ENCODE results near the gene MXI1.
"Not testable (repeated sequence)": the region's sequence is repeated elsewhere in the genome, so short reads cannot be mapped to it uniquely, and the experiment has no call there.

Gene MXI1

DNA sequence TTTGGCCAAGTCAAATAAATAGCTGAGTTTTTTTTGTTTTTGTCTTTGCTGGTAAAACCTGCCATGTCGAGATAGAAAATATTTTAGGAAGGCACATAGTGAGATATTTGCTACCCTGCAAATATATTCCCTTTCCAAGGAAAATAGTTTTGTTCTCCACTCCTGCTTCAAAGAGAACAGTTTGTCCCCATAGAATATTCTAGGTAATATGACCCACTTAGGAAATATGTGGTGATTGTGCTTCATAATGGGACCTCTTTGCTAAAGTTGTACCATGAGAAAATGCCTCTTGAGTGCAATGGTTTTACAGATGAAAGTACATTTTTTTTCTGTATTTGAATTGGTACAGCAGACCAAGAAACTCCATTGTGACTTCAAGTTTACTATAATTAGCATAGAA lies 55.8 kb downstream of the MXI1 start:
- Histone ChIP-seq H3K4me1 (ENCODE audit: control insufficient read depth, insufficient read depth, low read length, unreplicated experiment) (peaks cover 23% of the 10 kb centered on the region), H3K36me3 (ENCODE audit: insufficient read depth, low read length) (no peaks in the 10 kb centered on the region), H3K4me3 (ENCODE audit: low read depth, low read length) (no peak overlapping the region), H2AFZ (ENCODE audit: low read length, unreplicated experiment) (no peak overlapping the region), H3K27me3 (ENCODE audit: insufficient read depth, low read length) (no peaks in the 10 kb centered on the region), H3K79me2 (ENCODE audit: control insufficient read depth, insufficient read depth, low read length, unreplicated experiment) (no peaks in the 10 kb centered on the region), H3K27ac (ENCODE audit: low read depth, low read length) (peak overlapping the region; percentile 22)

DNA sequence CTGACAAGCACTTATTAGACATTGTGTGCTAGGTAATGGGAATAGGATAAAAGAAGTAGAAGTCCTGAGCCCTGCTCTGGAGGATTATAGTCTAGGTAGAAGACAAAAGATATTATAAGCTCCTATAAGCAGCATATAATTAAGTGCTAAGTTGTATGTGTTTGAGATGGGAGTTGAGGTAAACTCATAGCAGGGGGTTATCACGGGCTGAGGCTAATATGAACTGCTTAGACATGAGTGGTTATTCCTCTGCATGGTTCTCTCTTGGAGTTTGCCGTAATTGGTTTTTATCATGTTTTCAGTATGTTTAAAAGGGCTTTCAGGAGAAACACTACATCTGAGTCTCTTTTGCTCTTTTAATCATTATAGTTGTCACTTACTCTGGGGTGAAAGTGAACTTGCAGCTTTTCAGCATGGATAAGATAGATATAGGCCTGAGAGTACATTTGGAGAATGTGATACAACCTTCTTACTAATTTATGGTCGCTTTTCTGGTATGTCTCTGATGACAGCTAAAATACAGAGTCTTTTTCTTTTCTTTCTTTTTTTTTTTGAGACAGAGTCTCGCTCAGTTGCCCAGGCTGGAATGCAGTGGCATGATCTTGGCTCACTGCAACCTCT lies 58.3 kb downstream of the MXI1 start:
- peaks cover 40% of the 10 kb centered on the region for H3K4me1 ChIP-seq (ENCODE audit: control insufficient read depth, insufficient read depth, low read length, unreplicated experiment)
- H3K27ac ChIP-seq (ENCODE audit: low read depth, low read length) = no peak overlapping the region
- H2AFZ ChIP-seq (ENCODE audit: low read length, unreplicated experiment) = no peak overlapping the region
- no peaks in the 10 kb centered on the region for H3K27me3 ChIP-seq (ENCODE audit: insufficient read depth, low read length)
- no peak overlapping the region for H3K4me3 ChIP-seq (ENCODE audit: low read depth, low read length)
- no peaks in the 10 kb centered on the region for H3K36me3 ChIP-seq (ENCODE audit: insufficient read depth, low read length)
- no peaks in the 10 kb centered on the region for H3K79me2 ChIP-seq (ENCODE audit: control insufficient read depth, insufficient read depth, low read length, unreplicated experiment)

DNA sequence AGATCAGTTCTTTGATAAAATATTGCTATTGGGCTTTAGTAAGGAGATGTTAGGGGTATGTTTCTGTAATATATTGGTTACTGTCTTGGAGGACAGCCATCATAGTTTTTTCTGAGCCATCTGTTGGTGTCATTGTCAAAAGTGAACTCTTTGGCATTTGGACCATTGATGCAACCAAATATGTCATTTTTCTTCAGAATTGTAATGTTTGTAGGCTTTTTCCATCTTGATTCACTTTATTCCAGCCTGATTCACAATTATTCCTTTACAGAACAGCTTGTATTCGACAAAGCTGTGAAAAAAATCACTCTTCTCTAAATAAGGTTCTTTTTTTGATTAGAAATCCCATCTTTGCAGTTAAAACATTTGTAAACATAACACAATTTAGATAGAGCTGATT lies 59.9 kb downstream of the MXI1 start:
- no peak overlapping the region for H3K27ac ChIP-seq (ENCODE audit: low read depth, low read length)
- no peaks in the 10 kb centered on the region for H3K79me2 ChIP-seq (ENCODE audit: control insufficient read depth, insufficient read depth, low read length, unreplicated experiment)
- H2AFZ ChIP-seq (ENCODE audit: low read length, unreplicated experiment) = no peak overlapping the region
- no peaks in the 10 kb centered on the region for H3K36me3 ChIP-seq (ENCODE audit: insufficient read depth, low read length)
- H3K27me3 ChIP-seq (ENCODE audit: insufficient read depth, low read length) = no peaks in the 10 kb centered on the region
- no peak overlapping the region for H3K4me3 ChIP-seq (ENCODE audit: low read depth, low read length)
- peaks cover 34% of the 10 kb centered on the region for H3K4me1 ChIP-seq (ENCODE audit: control insufficient read depth, insufficient read depth, low read length, unreplicated experiment)

DNA sequence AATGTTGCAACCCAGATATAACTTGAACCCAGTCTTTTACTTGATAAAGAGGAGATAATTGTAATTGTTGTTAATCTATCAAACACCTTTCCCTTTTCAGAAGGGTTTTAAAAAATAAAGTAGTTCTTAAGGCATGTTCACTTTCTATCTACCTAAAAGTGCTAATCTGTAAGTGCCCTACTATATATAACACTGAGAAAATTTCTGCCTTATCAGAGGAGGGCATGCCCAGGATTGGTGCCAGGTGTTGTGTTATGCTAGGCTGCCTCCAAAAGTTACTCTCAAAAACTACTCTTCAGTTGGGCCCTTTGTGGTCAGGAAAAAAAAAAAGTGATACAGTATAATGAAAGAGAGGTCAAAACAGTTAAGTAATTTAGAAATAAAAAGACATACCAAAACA lies 61.0 kb downstream of the MXI1 start:
- Histone ChIP-seq H3K36me3 (ENCODE audit: insufficient read depth, low read length) (no peaks in the 10 kb centered on the region), H3K27ac (ENCODE audit: low read depth, low read length) (no peak overlapping the region), H3K79me2 (ENCODE audit: control insufficient read depth, insufficient read depth, low read length, unreplicated experiment) (no peaks in the 10 kb centered on the region), H2AFZ (ENCODE audit: low read length, unreplicated experiment) (no peak overlapping the region), H3K4me1 (ENCODE audit: control insufficient read depth, insufficient read depth, low read length, unreplicated experiment) (peaks cover 29% of the 10 kb centered on the region), H3K4me3 (ENCODE audit: low read depth, low read length) (no peak overlapping the region), H3K27me3 (ENCODE audit: insufficient read depth, low read length) (no peaks in the 10 kb centered on the region)

DNA sequence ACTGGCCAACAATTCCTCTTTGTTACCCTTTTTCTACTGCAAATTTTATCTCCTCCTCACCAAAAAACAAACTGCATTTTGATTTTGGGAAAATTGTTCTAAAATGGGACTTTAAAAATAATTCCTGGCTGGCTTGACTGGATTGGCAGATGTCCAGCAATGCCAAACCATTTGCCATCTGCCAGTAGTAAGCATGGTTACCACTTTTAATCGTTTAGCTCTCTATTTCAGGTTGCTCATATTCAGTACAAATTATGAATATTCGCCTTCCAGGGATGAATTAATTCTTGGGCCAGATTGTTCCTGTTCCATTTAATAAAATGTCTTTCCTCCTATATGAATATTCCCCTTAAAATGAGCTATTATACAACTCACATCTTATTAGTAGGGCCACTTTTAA lies 61.6 kb downstream of the MXI1 start:
- H2AFZ ChIP-seq (ENCODE audit: low read length, unreplicated experiment) = peak overlapping the region; percentile 67
- no peaks in the 10 kb centered on the region for H3K27me3 ChIP-seq (ENCODE audit: insufficient read depth, low read length)
- H3K79me2 ChIP-seq (ENCODE audit: control insufficient read depth, insufficient read depth, low read length, unreplicated experiment) = no peaks in the 10 kb centered on the region
- H3K36me3 ChIP-seq (ENCODE audit: insufficient read depth, low read length) = no peaks in the 10 kb centered on the region
- H3K4me3 ChIP-seq (ENCODE audit: low read depth, low read length) = peak overlapping the region; percentile 70
- peaks cover 29% of the 10 kb centered on the region for H3K4me1 ChIP-seq (ENCODE audit: control insufficient read depth, insufficient read depth, low read length, unreplicated experiment)
- peak overlapping the region; percentile 42 for H3K27ac ChIP-seq (ENCODE audit: low read depth, low read length)

DNA sequence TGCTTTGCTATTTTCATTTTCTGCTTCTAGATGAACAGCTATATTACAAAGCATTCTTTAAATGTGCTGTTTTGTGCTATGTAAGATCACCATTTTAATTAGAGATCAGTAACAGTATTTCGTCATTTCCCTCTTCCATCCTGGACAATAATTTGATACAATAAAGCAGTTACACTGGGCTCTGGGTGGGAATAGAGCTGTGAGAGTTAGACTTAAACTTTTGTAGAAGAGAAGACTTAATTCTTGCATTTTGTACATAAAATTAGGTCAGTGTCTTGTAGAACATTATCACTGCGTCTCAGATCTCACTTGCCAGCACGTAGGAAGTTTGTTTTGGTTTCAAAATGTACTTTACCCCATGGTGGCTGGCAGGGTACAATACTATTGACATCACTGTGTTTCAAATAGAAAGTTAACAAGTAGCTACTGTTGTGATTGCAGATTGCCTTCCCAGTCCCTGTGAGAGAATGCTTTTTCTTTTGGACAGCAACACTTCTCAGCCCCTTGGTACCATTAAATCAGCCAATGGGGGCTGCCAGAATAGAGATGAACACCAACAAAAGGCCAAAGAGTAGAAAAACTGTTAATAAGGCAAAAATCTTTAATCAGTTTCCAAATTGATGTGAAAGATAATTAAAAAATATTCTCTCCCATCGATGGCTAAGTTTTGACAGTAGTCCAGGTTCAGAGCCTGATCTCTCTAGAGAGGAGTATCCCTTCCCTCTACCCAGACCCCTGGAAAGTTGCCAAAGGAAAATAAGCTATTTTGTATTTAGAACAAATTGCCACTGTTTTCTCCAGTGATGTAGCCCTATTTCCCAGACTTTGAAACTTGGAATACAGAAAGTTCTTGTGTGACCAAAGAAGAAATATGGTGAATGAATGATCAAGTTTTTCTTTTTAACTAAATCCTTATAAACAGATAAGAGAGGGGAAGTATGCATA lies 62.2 kb downstream of the MXI1 start:
- peak overlapping the region; percentile 70 for H3K4me3 ChIP-seq (ENCODE audit: low read depth, low read length)
- H3K79me2 ChIP-seq (ENCODE audit: control insufficient read depth, insufficient read depth, low read length, unreplicated experiment) = no peaks in the 10 kb centered on the region
- peak overlapping the region; percentile 42 for H3K27ac ChIP-seq (ENCODE audit: low read depth, low read length)
- H3K4me1 ChIP-seq (ENCODE audit: control insufficient read depth, insufficient read depth, low read length, unreplicated experiment) = peaks cover 32% of the 10 kb centered on the region
- H2AFZ ChIP-seq (ENCODE audit: low read length, unreplicated experiment) = peak overlapping the region; percentile 67
- H3K27me3 ChIP-seq (ENCODE audit: insufficient read depth, low read length) = no peaks in the 10 kb centered on the region
- H3K36me3 ChIP-seq (ENCODE audit: insufficient read depth, low read length) = no peaks in the 10 kb centered on the region

DNA sequence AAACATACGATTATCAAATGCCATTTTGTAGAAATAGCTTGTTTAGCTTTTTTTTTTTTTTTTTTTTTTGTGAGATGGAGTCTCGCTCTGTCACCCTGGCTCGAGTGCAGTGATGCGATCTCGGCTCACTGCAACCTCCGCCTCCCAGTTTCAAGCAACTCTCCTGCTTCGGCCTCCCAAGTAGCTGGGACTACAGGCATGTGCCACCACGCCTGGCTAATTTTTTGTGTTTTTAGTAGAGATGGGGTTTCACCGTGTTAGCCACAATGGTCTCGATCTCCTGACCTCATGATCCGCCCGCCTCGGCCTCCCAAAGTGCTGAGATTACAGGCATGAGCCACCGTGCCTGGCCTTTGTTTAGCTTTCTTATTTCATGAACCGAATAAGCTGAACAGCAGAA lies 65.6 kb downstream of the MXI1 start:
- not testable (repeated sequence) for H3K27me3 ChIP-seq (ENCODE audit: insufficient read depth, low read length); H3K27ac ChIP-seq (ENCODE audit: low read depth, low read length); H3K79me2 ChIP-seq (ENCODE audit: control insufficient read depth, insufficient read depth, low read length, unreplicated experiment)

DNA sequence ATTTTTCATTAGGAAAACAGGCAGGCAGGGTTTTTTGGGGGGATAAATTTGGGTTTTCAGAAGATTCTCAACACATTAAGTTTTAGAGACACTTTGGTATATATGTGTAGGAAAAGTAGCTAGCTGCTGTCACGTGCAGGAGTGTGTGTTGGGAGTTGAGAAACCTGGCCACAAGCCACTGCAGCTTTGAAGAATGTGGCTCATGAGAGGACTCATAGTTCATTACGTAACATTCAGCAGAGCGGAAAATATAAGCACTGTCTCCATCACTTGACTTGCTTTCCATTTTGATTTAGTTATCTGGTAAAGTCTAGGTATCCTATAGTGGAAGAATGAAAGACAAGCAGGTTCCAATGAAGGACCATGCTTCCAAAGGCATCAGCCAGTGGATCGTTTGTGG lies 66.1 kb downstream of the MXI1 start:
- H2AFZ ChIP-seq (ENCODE audit: low read length, unreplicated experiment) = no peak overlapping the region
- no peaks in the 10 kb centered on the region for H3K36me3 ChIP-seq (ENCODE audit: insufficient read depth, low read length)
- H3K27ac ChIP-seq (ENCODE audit: low read depth, low read length) = peak overlapping the region; percentile 1; the same call in 1 of the 2 replicates
- H3K27me3 ChIP-seq (ENCODE audit: insufficient read depth, low read length) = no peaks in the 10 kb centered on the region
- no peak overlapping the region for H3K4me3 ChIP-seq (ENCODE audit: low read depth, low read length)
- H3K4me1 ChIP-seq (ENCODE audit: control insufficient read depth, insufficient read depth, low read length, unreplicated experiment) = peaks cover 29% of the 10 kb centered on the region
- no peaks in the 10 kb centered on the region for H3K79me2 ChIP-seq (ENCODE audit: control insufficient read depth, insufficient read depth, low read length, unreplicated experiment)

More for the DNA sequence above, 65.6 kb downstream of the MXI1 start:
- H3K36me3 ChIP-seq (ENCODE audit: insufficient read depth, low read length); H2AFZ ChIP-seq (ENCODE audit: low read length, unreplicated experiment); H3K4me3 ChIP-seq (ENCODE audit: low read depth, low read length): not testable (repeated sequence)
- H3K4me1 ChIP-seq (ENCODE audit: control insufficient read depth, insufficient read depth, low read length, unreplicated experiment) = peaks cover 32% of the 10 kb centered on the region

DNA sequence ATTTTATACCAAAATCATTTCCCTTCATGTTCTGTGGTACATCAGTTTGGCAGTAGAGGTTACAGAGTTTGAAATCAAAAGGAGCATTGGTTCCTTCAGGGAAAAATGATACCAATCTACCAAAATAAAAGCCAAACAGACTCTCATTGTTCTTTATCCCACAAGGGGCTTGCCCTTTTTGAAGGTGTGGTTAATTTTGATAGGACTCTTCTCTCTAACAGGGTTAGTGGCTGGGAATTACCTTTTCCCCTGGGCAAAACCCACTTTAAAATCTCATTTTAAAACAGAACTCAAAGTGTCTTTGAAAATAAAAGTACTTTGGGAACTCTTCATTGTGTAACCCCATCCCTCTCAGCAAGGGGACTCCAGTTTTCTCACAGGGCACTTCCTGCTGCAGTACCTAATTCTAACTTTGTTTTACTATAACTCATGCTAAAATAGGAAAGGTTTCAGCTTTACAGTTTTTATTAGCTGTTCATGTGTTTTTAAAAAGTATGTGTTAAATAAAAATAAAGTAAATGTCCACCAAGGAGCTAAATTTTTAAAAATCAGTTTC lies 66.7 kb downstream of the MXI1 start:
- H3K36me3 ChIP-seq (ENCODE audit: insufficient read depth, low read length) = no peaks in the 10 kb centered on the region
- no peak overlapping the region for H3K4me3 ChIP-seq (ENCODE audit: low read depth, low read length)
- no peaks in the 10 kb centered on the region for H3K27me3 ChIP-seq (ENCODE audit: insufficient read depth, low read length)
- H2AFZ ChIP-seq (ENCODE audit: low read length, unreplicated experiment) = no peak overlapping the region
- H3K27ac ChIP-seq (ENCODE audit: low read depth, low read length) = peak overlapping the region; percentile 1; the same call in 1 of the 2 replicates
- no peaks in the 10 kb centered on the region for H3K79me2 ChIP-seq (ENCODE audit: control insufficient read depth, insufficient read depth, low read length, unreplicated experiment)
- peaks cover 26% of the 10 kb centered on the region for H3K4me1 ChIP-seq (ENCODE audit: control insufficient read depth, insufficient read depth, low read length, unreplicated experiment)

DNA sequence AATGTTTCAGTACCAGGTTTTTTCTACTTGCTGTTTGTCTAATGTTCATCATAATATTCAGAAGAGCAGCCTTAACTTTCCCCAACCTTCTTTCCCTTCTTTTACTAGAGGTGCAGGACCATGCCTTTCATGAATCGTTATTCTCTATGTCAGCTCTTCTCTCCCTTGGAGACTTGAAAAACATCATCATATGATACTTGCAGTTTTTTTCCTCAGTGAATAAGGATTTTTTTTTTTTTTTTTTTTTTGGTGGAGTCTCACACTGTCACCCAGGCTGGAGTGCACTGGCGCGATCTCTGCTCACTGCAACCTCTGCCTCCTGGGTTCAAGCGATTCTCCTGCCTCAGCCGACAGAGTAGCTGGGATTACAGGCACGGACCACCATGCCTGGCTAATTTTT lies 67.2 kb downstream of the MXI1 start:
- Histone ChIP-seq H2AFZ (ENCODE audit: low read length, unreplicated experiment) (no peak overlapping the region), H3K4me3 (ENCODE audit: low read depth, low read length) (no peak overlapping the region), H3K79me2 (ENCODE audit: control insufficient read depth, insufficient read depth, low read length, unreplicated experiment) (no peaks in the 10 kb centered on the region), H3K36me3 (ENCODE audit: insufficient read depth, low read length) (no peaks in the 10 kb centered on the region), H3K4me1 (ENCODE audit: control insufficient read depth, insufficient read depth, low read length, unreplicated experiment) (peaks cover 24% of the 10 kb centered on the region), H3K27ac (ENCODE audit: low read depth, low read length) (no peak overlapping the region), H3K27me3 (ENCODE audit: insufficient read depth, low read length) (no peaks in the 10 kb centered on the region)
